GM21529 (cell line): ENCODE results near the gene MRFAP1L1.
"Not testable (repeated sequence)": the region's sequence is repeated elsewhere in the genome, so short reads cannot be mapped to it uniquely, and the experiment has no call there.

Experiments used
- ATAC-seq: cut with Tn5 transposase; IDR thresholded peaks from one replicate; pipeline ENCODE4 v1.9.1; 2021; ENCODE audit not compliant: unreplicated experiment

MRFAP1L1 gene

GRCh38 chr4:6692379-6692778, 17.3 kb downstream of the MRFAP1L1 start:
- ATAC-seq, result no peak

- no peak for ATAC-seq
Measured at GRCh38 chr4:6689506-6689960, 20.1 kb downstream of the MRFAP1L1 start.

GRCh38 chr4:6688879-6689505, 20.7 kb downstream of the MRFAP1L1 start:
- peak; percentile 93 for ATAC-seq

GRCh38 chr4:6687947-6688878, 21.5 kb downstream of the MRFAP1L1 start:
- ATAC-seq, result no peak

GRCh38 chr4:6686104-6686787, 23.4 kb downstream of the MRFAP1L1 start:
- ATAC-seq, result no peak

- no peak for ATAC-seq
Measured at GRCh38 chr4:6684656-6685055, 25.0 kb downstream of the MRFAP1L1 start.

- no peak for ATAC-seq
Measured at GRCh38 chr4:6682862-6683590, 26.6 kb downstream of the MRFAP1L1 start.

GRCh38 chr4:6681191-6681590, 28.5 kb downstream of the MRFAP1L1 start:
- ATAC-seq, result no peak

- no peak for ATAC-seq
Measured at GRCh38 chr4:6680372-6681034, 29.2 kb downstream of the MRFAP1L1 start.

GRCh38 chr4:6676722-6677558, 32.7 kb downstream of the MRFAP1L1 start:
- no peak for ATAC-seq

- ATAC-seq, result peak; percentile 46
Measured at GRCh38 chr4:6674500-6675149, 35.0 kb downstream of the MRFAP1L1 start.

GRCh38 chr4:6673660-6674499, 35.8 kb downstream of the MRFAP1L1 start:
- peak; percentile 72 for ATAC-seq

GRCh38 chr4:6673191-6673659, 36.4 kb downstream of the MRFAP1L1 start:
- not testable (repeated sequence) for ATAC-seq

- ATAC-seq, result not testable (repeated sequence)
Measured at GRCh38 chr4:6672541-6673190, 37.0 kb downstream of the MRFAP1L1 start.

- no peak for ATAC-seq
Measured at GRCh38 chr4:6672131-6672530, 37.5 kb downstream of the MRFAP1L1 start.

GRCh38 chr4:6671648-6672047, 38.0 kb downstream of the MRFAP1L1 start:
- ATAC-seq, result no peak

GRCh38 chr4:6668391-6668790, 41.3 kb downstream of the MRFAP1L1 start:
- ATAC-seq, result no peak

GRCh38 chr4:6665320-6665654, 44.4 kb downstream of the MRFAP1L1 start:
- ATAC-seq, result no peak
